MV-4-11 (cell line): Measurements from ENCODE around the gene SMG6.
"Not testable (repeated sequence)": the region's sequence is repeated elsewhere in the genome, so short reads cannot be mapped to it uniquely, and the experiment has no call there.

ENCODE experiments used
- DNase-seq: peaks from one replicate; lab custom pipeline; 2025; lab: John Stamatoyannopoulos, UW

SMG6 gene

DNA sequence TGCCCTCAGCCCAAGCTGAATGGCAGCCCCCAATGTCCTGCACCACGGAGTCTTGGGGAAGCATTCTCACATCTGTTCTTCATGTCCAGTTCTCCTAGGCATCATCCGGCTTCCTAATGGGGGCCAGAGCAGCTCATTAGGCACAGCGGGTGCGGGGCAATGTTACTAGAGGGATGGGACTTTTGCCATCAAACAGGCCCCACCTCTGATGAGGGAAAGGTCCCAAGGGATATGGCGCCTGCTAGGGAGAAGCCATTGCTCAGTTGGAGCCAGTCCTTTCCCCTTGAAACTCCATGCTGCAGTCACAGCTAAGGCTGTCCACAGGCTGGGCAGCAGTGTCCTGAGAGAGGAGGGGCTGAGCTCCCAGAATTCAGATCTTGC, 275.4 kb downstream of the SMG6 start:
- DNase-seq, result no peak

DNA sequence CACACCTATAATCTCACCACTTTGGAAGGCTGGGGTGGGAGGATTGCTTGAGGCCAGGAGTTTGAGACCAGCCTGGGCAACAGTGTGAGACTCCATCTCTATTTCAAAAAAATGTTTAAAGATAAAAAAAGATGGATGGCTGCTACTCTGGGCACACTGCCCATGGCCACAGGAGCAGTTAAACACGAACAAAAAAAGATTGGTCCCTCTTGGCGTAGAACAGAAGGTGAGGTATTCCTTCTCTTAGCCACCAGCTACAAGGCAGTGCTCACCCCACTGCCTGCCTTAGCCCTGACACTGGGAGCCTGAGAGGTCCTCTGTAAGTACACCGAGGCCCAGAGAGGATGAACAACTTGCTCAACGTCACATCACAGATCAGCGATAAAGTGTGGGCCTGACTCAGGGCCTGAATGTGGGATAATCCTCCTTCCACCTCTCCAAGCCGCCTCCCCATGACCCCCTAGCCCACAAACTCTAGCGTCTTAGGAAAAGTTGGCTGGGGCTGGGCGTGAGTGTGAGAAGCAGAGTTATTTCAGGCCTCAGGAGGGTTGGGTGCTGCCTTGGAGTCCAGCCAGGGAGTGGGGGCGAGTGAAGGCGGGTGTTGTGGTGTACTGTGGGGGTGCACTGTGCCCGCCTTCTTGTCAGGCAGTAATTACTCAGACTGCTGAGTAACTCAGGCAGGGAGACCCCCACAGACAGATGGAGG, 275.9 kb downstream of the SMG6 start:
- DNase-seq, result no peak

DNA sequence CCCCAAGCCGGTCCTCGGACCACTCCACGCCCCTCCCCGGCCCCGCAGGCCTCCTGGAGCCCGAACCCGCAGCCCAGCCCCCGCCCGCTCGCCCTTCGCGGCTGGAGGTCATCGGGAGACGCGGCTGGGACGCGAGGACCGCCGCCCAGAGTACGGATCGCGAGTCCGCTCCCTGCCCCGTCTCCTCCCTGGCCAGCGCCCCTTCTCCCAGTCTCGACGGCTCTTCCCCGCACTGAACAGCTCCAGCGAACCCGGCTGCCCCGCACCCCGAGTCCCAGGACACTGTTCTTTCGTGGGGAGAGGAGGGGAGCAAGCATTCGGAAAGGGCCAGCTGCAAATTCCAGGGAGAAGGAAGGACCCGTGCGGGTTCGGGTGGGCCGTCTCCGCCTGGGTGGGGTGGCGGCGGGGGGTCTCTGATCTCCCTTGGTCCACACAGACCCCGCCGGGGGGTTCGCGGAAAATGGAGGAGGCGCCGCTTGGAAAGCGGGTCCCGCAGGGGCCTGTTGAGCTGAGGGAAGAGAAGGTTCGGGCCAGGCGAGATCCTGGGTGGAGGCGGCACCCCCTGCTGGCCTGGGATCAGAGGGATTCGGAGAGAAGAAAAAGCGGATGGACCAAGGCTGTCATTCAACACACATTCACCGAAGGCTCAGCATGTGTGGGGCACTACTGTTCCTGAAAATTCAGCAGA, 277.8 kb downstream of the SMG6 start:
- DNase-seq, result peak; percentile 53

DNA sequence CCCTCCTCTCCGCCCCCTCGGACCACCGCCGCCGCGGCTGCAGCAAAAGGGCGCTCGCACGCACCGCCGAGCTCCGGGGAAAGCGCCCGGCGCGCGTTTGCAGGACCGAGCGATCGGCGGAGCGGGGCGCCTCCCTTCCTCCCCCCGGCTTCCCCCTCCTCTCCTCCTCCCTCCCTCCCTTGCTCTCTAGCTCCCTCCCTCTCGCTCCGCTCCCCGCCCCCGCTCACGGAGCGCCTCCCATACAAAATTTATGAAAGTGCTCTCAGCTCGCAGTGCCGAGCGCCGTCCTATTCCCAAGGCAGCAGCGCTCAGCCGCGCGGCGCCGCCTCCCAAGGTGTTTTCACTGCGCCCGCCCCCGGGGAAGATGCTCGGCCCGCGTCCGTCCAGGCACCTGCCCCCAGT, 278.4 kb downstream of the SMG6 start, which contains the start of gene RTN4RL1:
Gene RTN4RL1, minus strand, starts transcription at position 115 of the 402 bp plus-strand sequence. CDS start 469 bp downstream, outside the sequence.
- peak; percentile 47 for DNase-seq

DNA sequence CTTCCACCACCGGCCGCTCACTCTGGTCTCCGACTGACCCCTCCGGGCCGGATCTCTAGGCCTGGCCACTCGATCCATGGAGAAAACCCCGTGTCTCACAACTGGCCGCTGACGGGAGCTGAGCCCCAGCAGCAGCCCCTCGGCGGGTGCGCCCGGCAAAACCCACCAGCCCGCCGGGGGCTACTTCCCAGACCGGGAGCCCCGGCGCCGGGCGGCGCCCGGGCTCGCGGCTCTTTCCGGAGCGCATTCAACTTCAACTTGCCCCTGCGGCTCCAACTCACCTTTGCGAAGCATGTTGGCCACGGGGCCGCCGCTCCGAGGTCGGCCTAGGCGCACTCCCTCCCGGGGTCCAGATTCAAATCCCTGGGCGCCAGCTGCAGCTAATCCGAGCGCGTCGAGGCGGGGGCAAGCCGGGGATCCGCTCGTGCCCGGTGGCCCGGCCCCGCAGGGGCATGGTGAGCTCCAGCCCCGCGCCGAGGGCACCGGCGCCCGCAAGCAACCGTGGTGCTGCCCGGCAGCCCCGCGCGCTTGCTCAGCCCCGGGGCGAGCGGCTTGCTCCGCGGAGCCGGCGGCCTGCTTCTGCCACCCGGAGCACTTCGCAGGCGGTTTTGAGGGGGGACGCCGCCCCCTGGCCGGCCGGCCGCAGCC, 278.9 kb downstream of the SMG6 start:
- no peak for DNase-seq

DNA sequence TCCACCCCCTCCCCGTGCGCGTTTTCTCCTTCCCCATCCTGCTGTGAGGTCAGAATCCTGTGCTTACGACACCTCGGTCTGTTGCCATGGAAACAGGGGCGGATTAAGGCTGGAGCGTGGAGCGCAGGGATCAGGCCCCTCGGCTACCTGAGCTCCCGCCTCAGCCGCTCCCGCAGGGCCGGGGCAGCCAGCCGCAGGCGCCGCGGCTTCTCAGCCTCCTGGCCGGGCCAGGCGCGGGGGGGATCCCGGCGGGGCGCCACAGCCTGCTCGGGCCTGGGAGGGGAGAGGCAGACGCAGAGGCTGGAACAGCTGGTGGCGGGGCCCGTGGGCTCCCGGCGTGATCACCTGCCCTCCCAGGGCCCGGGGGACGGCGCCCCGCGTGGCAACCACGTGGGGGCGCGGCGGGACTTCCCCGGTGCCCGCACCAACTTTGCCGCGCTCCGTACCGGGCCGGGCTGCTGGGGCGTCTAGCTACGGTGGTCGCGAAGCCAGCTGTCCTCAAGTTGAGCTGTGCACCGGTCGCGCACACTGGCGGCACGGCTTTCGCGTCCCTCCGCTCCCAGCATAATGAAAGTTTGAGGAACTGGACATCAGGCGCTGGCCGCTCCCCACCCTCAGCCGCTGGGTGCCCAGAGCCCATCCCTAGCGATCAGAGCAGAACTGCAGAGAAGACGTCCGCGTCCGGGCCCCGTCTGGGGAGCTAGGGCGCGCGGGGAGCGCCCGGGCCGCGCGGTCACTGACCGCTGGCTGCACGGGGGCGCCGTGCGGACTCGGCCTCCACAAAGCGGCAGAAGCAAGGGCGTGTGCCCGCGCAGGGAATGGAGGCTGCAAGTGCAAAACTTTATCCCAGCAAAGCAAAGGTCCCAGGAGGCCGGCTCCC, 279.7 kb downstream of the SMG6 start:
- DNase-seq, result peak; percentile 61

DNA sequence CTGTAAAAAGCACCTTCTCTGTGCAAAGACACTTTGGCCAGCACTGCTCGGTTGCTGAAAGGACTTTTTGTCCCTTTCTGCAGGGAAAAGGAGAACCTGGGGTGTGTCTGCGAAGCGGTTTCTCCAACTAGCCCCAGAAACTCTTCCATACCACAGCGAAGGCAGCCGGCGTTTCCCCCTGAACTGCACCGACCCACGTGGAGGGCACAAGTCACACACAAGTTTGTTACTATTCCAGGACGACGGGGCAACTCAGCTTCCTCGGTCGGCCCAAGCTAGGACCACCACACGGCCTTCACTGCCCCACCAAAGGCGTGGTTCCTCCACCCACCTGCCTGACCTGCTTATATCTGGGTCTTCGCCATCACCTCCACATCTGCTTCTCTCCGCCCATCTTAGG, 280.3 kb downstream of the SMG6 start:
- DNase-seq, result no peak

DNA sequence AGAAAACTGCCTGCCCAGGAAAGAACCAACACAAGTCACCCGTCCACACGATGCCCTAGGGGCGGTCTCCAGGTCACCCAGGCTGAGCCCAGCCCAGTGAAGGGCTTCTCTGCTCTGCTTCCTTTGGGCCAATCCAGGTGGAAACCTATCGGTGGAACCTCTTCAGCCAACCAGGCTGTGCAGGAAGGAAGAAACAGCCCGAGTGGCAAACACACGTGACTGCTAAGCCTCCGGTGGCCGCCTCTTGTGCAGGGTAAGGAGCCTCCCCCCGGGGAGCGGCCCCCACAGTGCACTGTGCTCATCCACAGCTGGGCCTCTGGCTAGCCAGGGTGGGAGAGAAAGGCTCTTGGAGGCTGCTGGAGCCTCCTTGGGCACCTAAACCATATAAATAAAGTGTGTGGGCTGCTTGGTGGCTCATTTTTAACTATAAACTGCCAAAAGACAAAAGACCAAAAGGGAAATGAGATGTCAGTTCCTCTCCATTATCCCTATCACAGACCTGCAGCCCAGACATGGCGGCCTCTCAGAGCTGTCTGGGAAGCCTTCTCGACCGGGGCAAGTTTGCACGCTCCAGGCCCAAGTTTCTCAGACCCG, 280.8 kb downstream of the SMG6 start:
- no peak for DNase-seq

DNA sequence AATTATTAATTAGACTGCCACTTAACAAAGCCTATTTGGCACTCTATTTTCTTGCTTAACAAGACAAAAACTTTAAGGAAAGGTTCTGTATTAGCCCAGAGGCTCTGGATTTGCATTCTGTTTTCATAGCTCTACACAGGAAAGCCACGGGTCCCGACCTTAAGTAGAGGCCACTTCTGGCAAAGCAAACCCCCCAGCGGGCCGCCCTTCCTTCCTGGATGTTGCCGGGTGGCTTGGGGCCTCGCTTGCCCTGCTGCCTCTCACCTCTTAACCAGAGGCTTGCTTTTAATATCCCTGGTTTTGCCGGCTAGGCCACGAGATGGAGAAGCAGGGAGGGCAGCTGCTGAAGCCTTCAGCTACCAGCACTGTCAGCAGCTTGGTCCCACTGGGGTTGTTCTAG, 282.9 kb downstream of the SMG6 start:
- DNase-seq, result no peak

DNA sequence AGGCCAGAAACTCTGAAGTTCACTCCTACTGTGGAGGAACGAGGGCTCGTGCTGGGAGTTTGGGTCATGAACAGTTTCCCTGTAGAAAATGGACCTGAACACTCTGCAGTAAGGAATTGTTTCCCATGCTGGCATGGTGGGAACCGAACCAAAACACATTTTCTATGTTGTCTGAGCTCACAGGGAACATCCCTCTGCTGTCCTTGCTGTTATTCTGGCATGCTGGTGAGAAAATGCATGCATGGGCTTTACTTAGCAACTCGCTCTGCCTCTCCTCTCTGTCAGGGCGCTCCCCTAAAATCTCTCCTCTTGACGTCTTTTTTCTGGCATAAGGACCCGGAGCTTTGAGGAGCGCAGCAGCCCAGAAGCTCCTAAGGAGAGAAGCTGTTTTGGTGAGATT, 283.9 kb downstream of the SMG6 start:
- DNase-seq, result no peak

DNA sequence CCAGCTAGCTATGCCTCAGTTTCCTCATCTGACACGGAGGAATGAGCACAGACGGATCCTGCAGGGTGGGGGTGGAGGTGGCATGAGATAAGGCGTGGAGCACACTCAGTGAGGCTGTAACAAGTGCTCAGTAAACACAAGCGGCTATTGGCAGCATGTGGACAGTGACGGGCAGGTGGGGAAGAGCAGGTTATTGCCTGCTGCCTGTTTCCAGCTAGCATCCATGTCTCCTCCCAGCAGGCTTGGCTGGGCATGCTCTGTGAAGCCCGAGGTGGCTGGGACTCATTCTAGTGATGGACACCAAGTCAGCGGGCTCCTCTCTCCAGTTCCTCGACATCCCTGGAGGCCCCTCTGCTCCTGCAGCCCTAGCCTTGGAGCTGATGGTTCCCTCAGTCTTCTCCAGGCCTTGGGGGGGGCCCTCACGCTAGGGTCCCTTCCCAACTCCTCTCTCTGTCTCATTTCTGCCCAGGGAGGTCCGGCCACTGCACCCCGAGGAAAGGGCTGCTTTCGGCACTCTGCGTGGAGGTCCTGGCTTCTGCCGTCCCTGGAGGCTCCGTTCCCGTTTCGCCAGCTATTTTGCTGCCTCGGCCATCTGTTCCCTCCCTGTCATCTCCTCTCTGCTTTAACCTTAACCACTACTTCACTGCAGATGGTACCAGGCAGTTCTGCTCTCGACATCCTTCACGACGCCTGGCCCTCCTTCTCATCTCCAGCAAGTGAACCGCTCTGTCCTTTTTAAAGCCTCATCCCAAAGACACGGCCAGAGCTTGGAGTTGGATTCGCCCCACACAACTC, 284.7 kb downstream of the SMG6 start:
- no peak for DNase-seq

DNA sequence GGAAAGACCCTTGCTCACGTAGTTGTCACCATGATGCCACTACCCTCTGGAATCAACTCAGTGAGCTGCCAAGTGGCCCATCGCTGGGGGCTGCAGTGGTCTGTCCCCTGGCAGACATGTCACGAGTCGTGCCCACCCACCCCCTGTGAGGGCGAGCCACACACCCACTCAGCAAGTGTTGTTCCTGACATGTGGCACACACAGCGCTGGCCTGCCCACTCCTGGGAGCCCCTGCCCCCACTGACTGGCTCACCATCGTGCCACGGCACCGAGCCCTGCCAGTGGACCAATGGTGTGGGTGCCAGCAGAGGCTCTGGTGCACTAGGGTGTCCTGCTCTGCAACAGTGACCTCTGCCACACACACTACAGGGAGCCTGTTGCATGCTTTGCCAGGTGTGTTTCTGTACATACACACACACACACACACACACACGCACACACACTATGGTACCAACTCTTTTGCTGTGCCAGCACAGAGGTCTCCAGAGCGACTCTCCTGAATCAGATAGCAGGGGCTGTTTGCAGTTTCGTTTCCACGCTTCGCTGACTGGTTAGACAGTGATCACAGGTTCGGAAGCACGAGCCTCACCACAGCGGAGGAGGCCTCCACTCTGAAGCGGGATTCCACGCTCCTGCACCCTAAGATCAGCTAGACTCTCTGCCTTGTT, 286.2 kb downstream of the SMG6 start:
- peak; percentile 15 for DNase-seq

DNA sequence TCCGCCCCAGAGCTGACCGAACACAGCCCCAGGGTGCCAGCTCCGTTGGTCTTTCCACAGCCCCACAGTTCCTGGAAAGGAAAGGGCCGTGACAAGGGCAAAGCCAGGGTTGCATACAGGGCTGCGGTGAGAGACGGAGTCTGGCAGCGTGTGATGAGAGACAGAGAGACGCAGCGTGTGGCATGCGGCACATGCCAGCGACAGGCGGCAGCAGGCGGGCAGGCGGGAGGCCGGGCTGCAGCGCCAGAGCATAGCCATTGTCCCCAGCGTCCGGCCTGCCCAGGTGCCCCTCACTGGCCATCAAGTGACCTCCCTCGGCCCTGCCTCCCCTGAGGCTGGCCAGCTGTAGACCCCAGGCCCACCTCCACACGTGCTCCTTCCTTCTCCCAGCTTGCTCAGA, 287.1 kb downstream of the SMG6 start:
- DNase-seq, result no peak

DNA sequence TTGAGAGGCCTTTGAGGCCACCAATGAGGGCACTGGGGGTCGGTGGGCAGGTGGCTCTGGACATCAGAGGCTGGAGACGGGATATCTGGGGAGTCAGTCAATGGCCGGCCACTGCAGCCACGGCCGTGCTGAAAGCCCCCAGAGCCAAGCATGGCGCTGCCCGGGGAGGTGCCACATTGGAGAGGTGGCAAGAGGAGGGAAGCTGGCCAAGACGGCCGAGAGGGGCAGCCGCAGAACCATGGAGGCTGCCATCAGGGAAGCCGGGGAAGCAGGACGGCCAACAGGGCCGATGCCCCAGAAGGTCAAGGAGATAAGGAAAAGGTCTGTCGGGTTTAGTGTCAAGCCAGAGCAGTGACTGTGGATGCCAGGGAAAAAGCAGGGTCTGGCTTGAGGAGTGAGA, 288.3 kb downstream of the SMG6 start:
- no peak for DNase-seq

DNA sequence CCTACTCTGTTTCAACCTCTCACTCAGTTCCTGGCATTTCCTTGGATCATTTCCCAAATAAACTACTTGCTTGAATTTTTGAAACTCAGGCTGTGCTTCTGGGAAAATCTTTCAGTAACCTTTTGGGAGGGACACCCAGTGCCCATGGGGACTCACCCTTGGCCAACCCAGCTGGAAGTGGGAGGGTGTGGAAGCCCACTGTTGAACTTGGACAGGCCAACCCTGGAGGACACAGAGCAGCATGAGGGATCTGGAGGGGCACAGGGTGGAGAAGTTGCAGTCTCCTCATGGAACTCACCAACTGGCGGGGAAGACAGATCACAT, 289.6 kb downstream of the SMG6 start:
- no peak for DNase-seq

DNA sequence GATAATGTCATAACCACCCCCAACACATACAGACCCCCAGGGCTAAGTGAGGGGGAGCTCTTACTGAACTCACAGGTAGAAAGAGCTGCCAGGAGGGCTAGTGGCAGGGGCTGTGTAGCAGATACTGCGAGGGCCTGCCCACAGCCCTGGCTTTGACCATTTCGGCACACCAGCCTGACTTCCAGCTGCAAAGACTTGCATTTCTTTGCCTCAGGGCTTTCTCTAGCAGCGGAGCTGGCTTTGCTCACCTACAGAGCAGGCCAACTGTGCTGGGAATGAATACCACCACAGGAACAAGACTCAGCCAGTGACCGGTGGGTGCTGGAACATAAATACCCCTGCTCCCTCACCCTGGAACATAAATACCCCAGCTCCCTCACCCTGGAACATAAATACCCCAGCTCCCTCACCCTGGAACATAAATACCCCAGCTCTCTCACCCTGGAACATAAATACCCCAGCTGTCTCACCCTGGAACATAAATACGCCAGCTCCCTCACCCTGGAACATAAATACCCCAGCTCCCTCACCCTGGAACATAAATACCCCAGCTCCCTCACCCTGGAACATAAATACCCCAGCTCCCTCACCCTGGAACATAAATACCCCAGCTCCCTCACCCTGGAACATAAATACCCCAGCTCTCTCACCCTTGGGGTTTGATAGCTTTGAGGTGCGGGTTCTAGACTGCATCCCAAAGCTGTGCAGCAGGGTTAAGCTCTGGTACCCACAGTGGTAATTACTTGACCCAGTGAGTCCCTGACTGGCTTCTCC, 290.2 kb downstream of the SMG6 start:
- DNase-seq, result not testable (repeated sequence)

DNA sequence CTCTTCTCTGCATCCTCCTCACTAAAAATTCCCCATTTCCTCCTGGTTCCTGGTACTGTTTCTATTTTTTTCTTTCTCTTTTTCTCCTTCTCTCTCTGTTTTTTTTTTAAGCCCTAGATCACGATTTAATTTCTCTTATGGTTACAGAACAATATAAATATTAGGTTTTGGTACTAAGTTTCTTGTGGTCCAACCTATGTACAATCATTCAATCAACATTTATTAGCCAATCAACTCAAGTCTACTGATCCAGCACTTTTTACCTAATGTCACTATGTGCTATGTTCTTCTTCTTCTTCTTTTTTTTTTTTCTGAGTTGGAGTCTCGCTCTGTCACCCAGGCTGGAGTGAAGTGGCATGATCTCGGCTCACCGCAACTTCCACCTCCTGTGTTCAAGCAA, 291.1 kb downstream of the SMG6 start:
- DNase-seq, result no peak

DNA sequence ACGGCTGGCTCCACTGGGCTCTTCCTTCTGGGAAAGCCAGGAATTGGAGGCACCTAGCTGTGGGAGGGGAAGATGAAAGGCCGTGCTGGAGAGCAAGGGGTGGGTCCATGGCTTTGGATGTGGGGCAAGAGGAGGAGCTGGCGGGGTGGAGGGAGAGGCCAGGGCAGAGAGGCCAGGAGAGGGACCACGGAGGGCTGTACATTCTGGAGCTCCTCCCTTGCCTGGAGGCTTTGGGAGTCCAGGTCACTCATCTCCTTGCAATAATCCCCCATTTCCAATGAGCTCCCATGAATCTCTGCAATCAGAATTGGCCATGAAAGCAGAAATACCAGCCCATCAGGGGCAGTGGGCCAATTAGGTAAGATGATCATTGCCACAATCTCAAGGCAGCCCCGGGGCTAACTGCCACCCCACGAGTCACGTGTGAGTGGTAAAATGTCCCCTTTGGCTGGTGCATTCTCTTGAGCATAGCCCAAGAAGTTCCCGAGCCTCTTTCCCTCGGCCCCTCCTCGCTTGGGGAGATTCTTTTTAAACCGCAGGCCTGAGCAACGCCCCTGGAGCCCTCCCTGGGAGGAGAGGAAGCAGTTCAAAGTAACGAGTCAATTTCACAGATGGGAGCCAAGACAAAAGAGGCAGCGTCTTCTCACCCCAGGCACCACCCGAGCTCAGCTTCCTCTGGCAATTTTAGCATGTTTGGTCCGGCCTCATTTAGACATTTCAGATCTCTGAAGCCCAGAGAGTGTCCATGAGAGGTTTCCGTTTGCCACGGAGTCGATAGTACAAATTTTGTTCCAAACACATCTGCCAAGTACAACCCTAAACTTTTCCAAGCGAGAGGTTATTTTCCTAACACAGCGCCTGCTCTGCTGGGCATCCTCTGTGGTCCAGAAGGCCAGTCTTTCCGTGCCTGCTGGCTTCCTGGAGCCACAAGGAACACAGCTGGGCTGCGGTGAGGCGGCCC, 291.9 kb downstream of the SMG6 start:
- peak; percentile 70 for DNase-seq
